HTR-8/SVneo (cell line): ENCODE measurements around the gene PRAMEF1.
"Not testable (repeated sequence)": the region's sequence is repeated elsewhere in the genome, so short reads cannot be mapped to it uniquely, and the experiment has no call there.

Experiments
- DNase-seq: peaks from one replicate; pipeline ENCODE4 v3.0.0; 2011; ENCODE audit warnings: low spot score, mixed read lengths; ENCODE audit not compliant: insufficient read length
- FAIRE-seq: peaks from 2 replicates; lab custom pipeline; 2011; peaks lifted over from hg19 to GRCh38; lab: Jason Lieb, UNC

The PRAMEF1 gene

DNA sequence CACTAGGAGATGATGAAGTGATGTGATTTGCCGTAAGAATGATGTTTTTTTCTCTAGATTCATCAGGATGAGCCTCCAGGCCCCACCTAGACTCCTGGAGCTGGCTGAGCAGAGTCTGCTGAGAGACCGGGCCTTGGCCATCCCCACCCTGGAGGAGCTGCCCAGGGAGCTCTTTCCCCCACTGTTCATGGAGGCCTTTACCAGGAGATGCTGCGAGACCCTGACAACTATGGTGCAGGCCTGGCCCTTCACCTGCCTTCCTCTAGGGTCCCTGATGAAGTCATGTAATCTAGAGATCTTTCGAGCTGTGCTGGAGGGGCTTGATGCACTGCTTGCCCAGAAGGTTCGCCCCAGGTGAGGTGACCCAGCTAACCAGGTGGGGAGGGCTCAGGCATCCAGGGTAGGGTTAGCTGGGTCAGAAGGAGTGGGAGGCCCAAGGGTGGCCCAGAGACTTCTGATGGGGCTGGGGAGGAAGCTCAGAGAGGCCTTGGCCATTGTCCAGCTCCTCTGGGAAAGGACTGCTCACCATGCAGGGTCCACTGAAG is 16.3 kb upstream of the PRAMEF1 start:
- FAIRE-seq (no peak), DNase-seq (no peak)

- no peak for FAIRE-seq
- no peak for DNase-seq
Observed at GRCh38 chr1:12775443-12775842, 15.8 kb upstream of the PRAMEF1 start.

DNA sequence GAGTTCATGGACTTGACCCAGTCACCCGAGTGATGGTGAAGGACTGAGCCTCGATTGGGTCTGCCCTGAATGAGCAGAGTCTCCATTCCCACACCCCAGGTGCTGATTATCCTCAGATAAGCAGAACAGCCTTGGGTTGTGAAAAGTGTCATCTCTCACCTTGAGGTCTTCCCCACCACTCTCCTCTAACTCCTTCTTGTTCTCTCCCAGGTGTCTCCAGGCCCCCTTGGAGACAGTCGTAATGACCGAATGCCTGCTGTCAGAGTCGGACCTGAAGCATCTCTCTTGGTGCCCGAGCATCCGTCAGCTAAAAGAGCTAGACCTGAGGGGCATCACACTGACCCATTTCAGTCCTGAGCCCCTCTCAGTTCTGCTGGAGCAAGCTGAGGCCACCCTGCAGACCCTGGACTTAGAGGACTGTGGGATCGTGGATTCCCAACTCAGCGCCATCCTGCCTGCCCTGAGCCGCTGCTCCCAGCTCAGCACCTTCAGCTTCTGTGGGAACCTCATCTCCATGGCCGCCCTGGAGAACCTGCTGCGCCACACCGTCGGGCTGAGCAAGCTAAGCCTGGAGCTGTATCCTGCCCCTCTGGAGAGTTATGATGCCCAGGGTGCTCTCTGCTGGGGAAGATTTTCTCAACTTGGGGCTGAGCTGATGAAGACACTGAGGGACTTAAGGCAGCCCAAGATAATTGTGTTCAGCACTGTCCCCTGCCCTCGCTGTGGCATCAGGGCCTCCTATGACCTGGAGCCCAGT is 14.2 kb upstream of the PRAMEF1 start:
- FAIRE-seq, result no peak
- DNase-seq, result no peak

- FAIRE-seq (no peak), DNase-seq (no peak)
Observed at GRCh38 chr1:12778061-12778460, 13.1 kb upstream of the PRAMEF1 start.

DNA sequence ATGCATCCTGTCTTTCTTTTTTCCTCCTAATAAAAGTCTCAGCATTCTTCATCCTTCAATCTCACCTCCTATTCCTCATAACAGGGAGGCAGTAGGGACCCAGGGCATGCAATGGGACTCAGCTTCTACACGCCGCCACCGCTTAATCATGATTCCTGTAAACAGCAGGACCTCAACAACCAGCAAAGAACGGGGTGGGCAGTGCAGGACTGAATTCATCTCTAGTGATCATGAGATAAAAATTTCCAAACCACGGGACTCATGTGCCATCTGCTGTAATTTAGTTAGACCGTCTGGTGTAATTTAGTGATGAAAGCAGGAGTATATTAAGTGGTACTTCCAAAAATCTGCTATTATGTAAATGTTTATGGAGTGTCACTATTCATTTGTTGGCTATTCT is 12.3 kb upstream of the PRAMEF1 start:
- no peak for DNase-seq
- no peak for FAIRE-seq

DNA sequence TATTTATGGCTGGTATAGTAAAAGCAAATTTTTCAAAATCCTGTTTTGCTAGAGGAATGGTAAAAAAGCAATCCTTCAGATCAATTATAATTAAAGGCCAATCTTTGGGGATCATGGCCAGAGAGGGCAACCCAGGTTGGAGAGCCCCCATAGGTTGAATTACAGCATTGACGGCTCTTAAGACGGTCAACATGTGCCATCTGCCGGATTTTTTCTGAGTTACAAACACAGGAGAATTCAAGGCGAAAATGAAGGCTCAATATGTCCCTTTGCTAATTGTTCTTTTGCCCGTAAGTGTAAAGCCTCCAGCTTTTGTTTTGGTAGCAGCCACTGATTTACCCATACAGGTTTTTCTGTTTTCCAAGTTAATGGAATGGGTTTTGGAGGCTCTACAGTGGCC is 9.7 kb upstream of the PRAMEF1 start:
- not testable (repeated sequence) for FAIRE-seq

DNA sequence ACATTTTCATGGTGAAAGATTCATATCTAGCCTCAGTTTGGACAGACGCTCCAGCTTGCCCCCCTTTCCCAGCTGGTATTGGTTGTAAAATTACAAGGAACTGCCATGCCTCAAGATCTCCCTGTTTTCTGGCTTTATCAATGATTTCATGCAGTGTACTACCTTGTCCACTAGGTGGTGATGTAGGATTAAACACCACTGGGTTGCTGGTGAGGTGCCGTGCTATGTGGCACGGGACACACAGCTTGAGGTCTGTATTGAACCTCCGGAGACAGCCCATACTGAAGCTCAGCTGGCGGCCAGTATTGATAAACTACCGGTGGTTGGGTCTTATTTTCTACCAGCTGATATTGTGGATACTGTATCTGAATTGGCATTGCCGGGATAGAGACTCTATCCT is 7.4 kb upstream of the PRAMEF1 start:
- FAIRE-seq, DNase-seq: not testable (repeated sequence)

More for the DNA sequence above, 9.7 kb upstream of the PRAMEF1 start:
- DNase-seq, result not testable (repeated sequence)

GRCh38 chr1:12784729-12785128 is 6.5 kb upstream of the PRAMEF1 start:
- DNase-seq, FAIRE-seq: not testable (repeated sequence)

DNA sequence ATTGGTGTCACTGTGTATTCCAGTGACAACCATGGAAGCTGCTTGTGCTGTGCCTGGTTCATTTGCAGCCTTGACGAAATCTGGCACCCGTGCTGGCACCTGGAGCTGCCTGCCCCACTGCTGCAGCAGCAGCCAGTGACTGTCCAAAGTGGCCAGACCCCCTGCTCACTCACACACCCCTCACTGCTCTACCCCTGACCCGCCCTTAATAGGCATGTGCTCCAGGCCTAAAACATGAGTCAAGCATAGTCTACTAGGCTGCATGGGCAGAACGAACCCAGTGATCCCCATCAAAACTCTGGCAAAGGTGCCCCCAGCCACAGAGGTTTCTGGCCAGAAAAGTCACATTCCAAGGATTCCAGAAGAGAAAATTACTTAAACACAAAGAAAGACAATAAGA is 7.7 kb downstream of the PRAMEF1 start:
- DNase-seq (no peak), FAIRE-seq (no peak)

DNA sequence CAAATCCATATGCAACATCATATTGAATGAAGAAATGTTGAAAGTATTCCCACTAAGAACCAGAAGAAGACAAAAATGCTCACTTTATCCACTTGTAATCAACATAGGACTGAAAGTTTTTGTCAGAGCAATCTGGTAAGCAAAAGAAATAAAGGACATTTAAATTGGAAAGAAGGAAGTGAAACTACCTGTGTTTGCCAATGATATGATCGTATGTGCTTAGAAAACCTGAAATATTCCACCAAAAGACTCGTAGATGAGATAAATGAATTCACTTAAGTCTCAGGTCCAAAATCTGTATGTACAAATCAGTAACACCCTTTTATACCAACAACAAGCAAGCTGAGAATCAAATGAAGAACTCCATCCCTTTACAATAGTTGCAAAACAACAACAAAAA is 8.5 kb downstream of the PRAMEF1 start:
- no peak for FAIRE-seq

GRCh38 chr1:12809933-12810332 is 18.7 kb downstream of the PRAMEF1 start:
- no peak for FAIRE-seq

More for the DNA sequence above, 8.5 kb downstream of the PRAMEF1 start:
- DNase-seq, result no peak

DNA sequence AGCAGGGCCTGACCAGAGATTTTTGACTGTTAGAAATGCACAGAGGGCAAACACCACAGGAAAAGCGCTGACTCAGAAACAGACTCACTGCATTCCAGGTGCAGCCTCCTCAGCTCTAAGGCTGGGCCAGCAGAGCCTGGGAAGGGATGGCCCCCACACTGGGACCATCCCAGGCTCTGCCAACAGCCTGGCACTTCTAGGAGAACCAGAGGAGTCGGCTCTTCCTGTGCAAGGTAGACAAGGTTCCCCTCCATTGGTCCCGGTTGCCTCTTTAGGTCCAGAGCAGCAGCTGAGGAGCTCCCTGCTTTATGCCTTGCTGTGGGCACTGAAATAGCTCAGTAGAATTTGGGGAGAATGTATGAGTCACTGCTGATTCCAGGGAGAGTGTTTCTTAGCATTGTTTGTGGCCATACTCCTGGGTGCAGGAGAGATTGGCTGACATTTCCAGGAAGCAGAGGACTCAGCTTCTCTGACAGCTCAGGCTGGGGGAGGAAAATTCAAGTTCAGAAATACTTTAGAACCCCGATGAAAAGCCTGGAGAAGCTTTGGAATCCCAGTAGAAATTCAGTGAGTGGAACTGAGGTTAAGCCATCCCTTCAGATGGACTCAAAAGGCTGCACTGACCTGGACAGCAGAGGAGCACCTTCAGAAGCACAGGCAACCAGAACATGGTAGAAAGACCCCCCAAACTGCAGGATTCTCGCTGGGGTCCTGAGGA is 19.7 kb downstream of the PRAMEF1 start:
- peak; percentile 13 for FAIRE-seq
- peak; percentile 30 for DNase-seq

More at GRCh38 chr1:12809933-12810332, 18.7 kb downstream of the PRAMEF1 start:
- DNase-seq, result no peak

DNA sequence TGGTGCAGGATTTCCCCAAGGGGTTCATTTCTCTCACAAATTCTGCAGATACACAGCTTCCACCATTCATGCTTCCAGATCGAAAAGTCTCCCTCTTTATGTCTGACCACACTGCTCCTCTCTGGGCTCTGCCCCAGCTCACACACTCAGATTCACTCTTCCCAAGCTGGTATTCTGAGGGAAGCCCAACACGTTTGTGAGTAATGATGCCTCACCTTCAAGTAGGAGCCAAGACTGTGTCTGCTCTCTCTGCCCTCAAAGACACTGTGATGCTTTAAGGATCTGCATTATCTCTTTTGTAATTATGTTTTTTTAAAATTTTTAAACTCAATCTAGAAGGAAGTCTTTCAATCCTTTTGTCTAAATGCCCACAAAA is 20.2 kb downstream of the PRAMEF1 start:
- FAIRE-seq (no peak), DNase-seq (no peak)

- not testable (repeated sequence) for FAIRE-seq, DNase-seq
Observed at GRCh38 chr1:12819061-12819460, 27.9 kb downstream of the PRAMEF1 start.

DNA sequence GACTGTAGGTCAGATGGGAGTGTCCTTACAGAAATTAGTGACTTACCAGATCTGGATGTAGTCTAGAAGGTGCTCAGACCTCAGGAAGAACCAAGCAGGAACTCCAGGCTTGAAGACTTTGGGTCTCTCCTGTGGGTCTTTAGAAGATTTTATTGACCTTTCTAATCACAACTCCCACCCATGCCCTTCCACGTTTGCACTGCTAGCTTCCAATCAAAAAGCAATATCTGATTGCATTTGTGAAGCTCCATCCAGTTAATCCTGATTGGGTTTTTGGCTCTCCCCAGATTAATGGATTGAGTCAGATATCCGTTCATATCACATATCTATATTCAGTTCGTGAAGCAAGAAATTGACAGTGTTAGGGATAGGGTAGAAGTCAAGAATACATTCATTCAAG is 40.1 kb downstream of the PRAMEF1 start, which contains the start of gene PRAMEF11:
Gene PRAMEF11, minus strand, starts transcription at position 101 of the 400 bp plus-strand sequence. CDS start 2,621 bp downstream, outside the sequence.
- not testable (repeated sequence) for FAIRE-seq, DNase-seq

GRCh38 chr1:12833251-12833650 is 42.1 kb downstream of the PRAMEF1 start:
- FAIRE-seq, result not testable (repeated sequence)

More at GRCh38 chr1:12833251-12833650, 42.1 kb downstream of the PRAMEF1 start:
- DNase-seq, result not testable (repeated sequence)
